Tibial nerve (tissue), 4 donors: ENCODE measurements around the gene NUCB1. TPM values are rescaled to one million over a fixed set of nuclear protein-coding genes. Genes with fewer than 3 reads are reported as not detected.
"Not testable (repeated sequence)": the region's sequence is repeated elsewhere in the genome, so short reads cannot be mapped to it uniquely, and the experiment has no call there.

Experiments
- DNase-seq, 2 donors: peaks; one replicate each; pipeline ENCODE4 v3.0.0-alpha.2; 2019; ENCODE audit warnings: low spot score in 2 of 2
- H3K27ac ChIP-seq, 4 donors: fragments of 200-600 bp; sonication (generic) in 3 of 4; one replicate each; pipeline ENCODE4 v1.5.1; 2017 to 2019; ENCODE audit warnings: mild to moderate bottlenecking in 1 of 4
- H3K27me3 ChIP-seq, 2 donors: fragments of 200-600 bp; sonication (generic) in 1 of 2; one replicate each; pipeline versions ENCODE4 v1.5.1 to v1.6.0; 2017 to 2019
- H3K36me3 ChIP-seq, 3 donors: fragments of 200-600 bp; sonication (generic); one replicate each; pipeline ENCODE4 v1.5.1; 2018 to 2019
- H3K4me1 ChIP-seq, 4 donors: fragments of 200-600 bp; sonication (generic) in 3 of 4; one replicate each; pipeline ENCODE4 v1.5.1; 2017 to 2019
- H3K4me3 ChIP-seq, 4 donors: fragments of 200-600 bp; sonication (generic) in 3 of 4; one replicate each; pipeline ENCODE4 v1.5.1; 2017 to 2019; ENCODE audit warnings: mild to moderate bottlenecking in 1 of 4, moderate library complexity in 1 of 4
- H3K9me3 ChIP-seq, 4 donors: fragments of 200-600 bp; sonication (generic) in 3 of 4; one replicate each; pipeline ENCODE4 v1.5.1; 2017 to 2019
- CTCF ChIP-seq, 5 experiments: fragments of 200-600 bp in 3 of 5; fragments of 450-650 bp in 2 of 5; sonication (generic) in 3 of 5; IDR thresholded peaks; one replicate each; pipeline ENCODE4 v1.5.1; 2016 to 2019; ENCODE audit warnings: antibody characterized with exemption in 5 of 5, mild to moderate bottlenecking in 3 of 5, moderate library complexity in 2 of 5
- EP300 ChIP-seq, 2 donors: sonication (generic); formaldehyde crosslinking; IDR thresholded peaks; one replicate each; pipeline ENCODE4 v1.6.1; 2017; ENCODE audit warnings: antibody characterized with exemption in 2 of 2, mild to moderate bottlenecking in 1 of 2
- POLR2A ChIP-seq, 2 donors: fragments of 450-650 bp; IDR thresholded peaks; one replicate each; pipeline ENCODE4 v1.6.1; 2017; ENCODE audit warnings: antibody characterized with exemption in 2 of 2, mild to moderate bottlenecking in 2 of 2, moderate library complexity in 2 of 2
- WGBS, 2 donors: methylation state at CpG; one replicate each; pipeline ENCODE4 v1.1.5; 2018; 5-methylcytosine and 5-hydroxymethylcytosine counted together
- total RNA-seq, 4 donors: library from RNA; depleted of rRNA; stranded (reverse); fragments of >200 nt; gene quantifications; one replicate each; pipeline ENCODE4 v1.1.0, GENCODE V29; 2016

Gene NUCB1
- total RNA-seq, 4 donors from 2014 or later = 220 to 352 (median 287) TPM

- 6 to 9% methylated on average over 17 of the region's 17 CpGs for WGBS, 2 donors
- Histone ChIP-seq H3K9me3 (no peaks in the 10 kb centered on the region), H3K4me1 (peaks cover 0 to 60% (median 33%) of the 10 kb centered on the region in 4 donors), H3K4me3 (peak overlapping the region; percentile 78 to 100 (median 92)), H3K36me3 (peaks cover 0 to 65% (median 12%) of the 10 kb centered on the region in 3 donors), H3K27me3 (no peaks in the 10 kb centered on the region), H3K27ac (peak overlapping the region; percentile 99 to 100 (median 100))
- DNase-seq = peak in 1 of 2 donors; percentile 31
- TF ChIP-seq POLR2A (IDR thresholded peaks at IDR 0.05) (no peak), EP300 (IDR thresholded peaks at IDR 0.05) (no peak), CTCF (IDR thresholded peaks at IDR 0.05) (no peak)
Observed at GRCh38 chr19:48874303-48875135, 25.6 kb upstream of the NUCB1 start.

- Histone ChIP-seq H3K36me3 (peaks cover 0 to 73% (median 12%) of the 10 kb centered on the region in 3 donors), H3K27ac (peak overlapping the region; percentile 99 to 100 (median 100)), H3K4me1 (peaks cover 0 to 64% (median 33%) of the 10 kb centered on the region in 4 donors), H3K4me3 (peak overlapping the region in 3 of 4 donors; percentile 91 to 100 (median 93))
- not testable (repeated sequence) for H3K9me3 ChIP-seq, H3K27me3 ChIP-seq
- DNase-seq = peak in 1 of 2 donors; percentile 37
- WGBS, 2 donors = 62 to 70% methylated on average over 30 of the region's 30 CpGs
Observed at GRCh38 chr19:48876043-48876981, 23.8 kb upstream of the NUCB1 start.

- H3K36me3 ChIP-seq = peaks cover 0 to 73% (median 12%) of the 10 kb centered on the region in 3 donors
- H3K9me3 ChIP-seq = no peaks in the 10 kb centered on the region
- 60 to 68% methylated on average over 6 of the region's 6 CpGs for WGBS, 2 donors
- peak overlapping the region in 3 of 4 donors; percentile 11 to 100 (median 100) for H3K27ac ChIP-seq
- no peaks in the 10 kb centered on the region for H3K27me3 ChIP-seq
- H3K4me1 ChIP-seq = peaks cover 0 to 58% (median 30%) of the 10 kb centered on the region in 4 donors
- H3K4me3 ChIP-seq = no peak overlapping the region
- no peak for DNase-seq
- no peak for TF ChIP-seq CTCF (IDR thresholded peaks at IDR 0.05)
- no peak for TF ChIP-seq EP300 (IDR thresholded peaks at IDR 0.05)
- TF ChIP-seq POLR2A (IDR thresholded peaks at IDR 0.05) = no peak
Observed at GRCh38 chr19:48877855-48878195, 22.3 kb upstream of the NUCB1 start.

GRCh38 chr19:48878196-48879024, 21.7 kb upstream of the NUCB1 start:
- Histone ChIP-seq H3K27ac (peak overlapping the region in 3 of 4 donors; percentile 11 to 100 (median 100)), H3K9me3 (no peaks in the 10 kb centered on the region), H3K27me3 (no peaks in the 10 kb centered on the region), H3K4me3 (no peak overlapping the region), H3K4me1 (peaks cover 0 to 58% (median 30%) of the 10 kb centered on the region in 4 donors), H3K36me3 (peaks cover 0 to 70% (median 12%) of the 10 kb centered on the region in 3 donors)
- no peak for DNase-seq
- 60 to 68% methylated on average over 11 of the region's 11 CpGs for WGBS, 2 donors
- TF ChIP-seq POLR2A (IDR thresholded peaks at IDR 0.05) (no peak), EP300 (IDR thresholded peaks at IDR 0.05) (no peak), CTCF (IDR thresholded peaks at IDR 0.05) (no peak)
